ENCODE data around the gene P3H1.

GRCh38 chr1:42735056-42735455 is 31.8 kb downstream of the P3H1 start:
- TF ChIP-seq TAF1 (IDR thresholded peaks at IDR 0.05; ENCODE audit: borderline replicate concordance, insufficient read depth, low read length): no peak
- no peak for TF ChIP-seq REST (IDR thresholded peaks at IDR 0.05; ENCODE audit: insufficient read depth in 1 of 2, low read depth in 2 of 2, low read length in 2 of 2)
- TF ChIP-seq POLR2AphosphoS5 (IDR thresholded peaks at IDR 0.05; ENCODE audit: low read depth, low read length): no peak
- no peak for TF ChIP-seq SIN3A (IDR thresholded peaks at IDR 0.05; ENCODE audit: borderline replicate concordance, insufficient read depth, low read length)

All from PFSK-1 (cell line).